CD4-positive, alpha-beta T cell treated with Interleukin-17A for 4 hours (primary cell): ENCODE results near the gene MTNR1A.

ENCODE experiments used
- DNase-seq: peaks from one replicate; pipeline ENCODE4 v3.0.0-alpha.2; 2020; ENCODE audit warnings: mixed read lengths

Gene MTNR1A

DNA sequence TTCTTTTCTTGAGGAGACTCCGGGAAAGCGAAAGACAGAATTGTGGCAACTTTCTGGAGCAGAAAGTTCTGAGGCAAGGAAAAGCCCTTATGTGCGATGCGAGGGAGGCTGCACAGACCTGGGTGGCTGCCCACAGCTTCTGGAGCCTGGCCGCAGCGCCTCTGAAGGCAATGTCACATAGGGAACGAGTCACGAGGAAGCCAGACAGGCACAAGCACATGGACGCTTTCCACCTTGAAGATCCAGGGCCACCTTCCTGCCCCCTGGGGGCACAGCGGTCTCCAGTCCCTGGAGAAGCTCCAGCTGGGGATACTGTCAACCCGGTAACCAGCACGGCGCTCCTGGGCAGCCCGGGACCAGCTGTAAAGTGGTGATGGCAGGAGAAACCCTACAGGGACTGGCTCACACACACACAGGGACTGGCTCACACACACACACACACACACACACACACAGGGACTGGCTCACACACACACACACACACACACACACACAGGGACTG lies 69.8 kb downstream of the MTNR1A start:
- DNase-seq, result no peak

DNA sequence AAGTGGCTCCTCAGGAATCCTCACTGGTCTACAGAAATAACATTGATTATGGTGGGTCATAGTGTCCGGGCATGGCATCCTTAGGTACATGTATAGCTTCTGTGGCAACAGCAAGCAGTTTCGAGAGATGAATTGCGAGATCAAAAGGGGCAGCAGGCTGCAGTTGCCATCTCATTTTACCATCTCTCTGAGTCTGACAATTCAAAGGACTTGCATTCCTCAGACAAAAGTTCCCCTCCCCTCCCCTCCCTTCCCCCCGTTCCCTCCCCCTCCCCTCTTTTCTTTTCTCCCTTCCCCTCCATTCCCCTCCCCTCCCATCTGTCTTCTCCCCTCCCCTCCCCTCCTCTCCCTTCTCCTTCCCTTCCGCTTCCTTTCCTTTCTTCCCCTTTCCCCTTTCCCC lies 70.2 kb downstream of the MTNR1A start:
- no peak for DNase-seq

DNA sequence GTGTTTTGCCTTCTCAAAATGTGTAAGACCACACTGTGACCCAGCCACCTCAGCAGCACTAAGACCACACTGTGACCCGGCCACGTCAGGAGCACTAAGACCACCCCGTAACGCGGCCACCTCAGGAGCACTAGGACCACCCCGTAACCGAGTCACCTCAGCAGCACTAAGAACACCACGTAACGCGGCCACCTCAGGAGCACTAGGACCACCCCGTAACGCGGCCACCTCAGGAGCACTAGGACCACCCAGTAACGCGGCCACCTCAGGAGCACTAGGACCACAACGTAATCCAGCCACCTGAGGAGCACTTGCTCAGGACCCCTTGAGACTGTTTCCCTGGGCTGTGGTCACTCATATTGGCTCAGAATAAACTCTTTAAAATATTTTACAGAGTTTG lies 71.7 kb downstream of the MTNR1A start:
- DNase-seq, result no peak
